HepG2 (cell line): ENCODE measurements around the gene COPB2. TPM values are rescaled to one million over a fixed set of nuclear protein-coding genes. Genes with fewer than 3 reads are reported as not detected.

Experiments used
- ATAC-seq: fragments of 200-7000 bp; cut with Tn5 transposase; 3 replicates; pipeline ENCODE4 v1.9.1; 2020; ENCODE audit warnings: mild to moderate bottlenecking, moderate library complexity
- BruUV-seq: library from RNA; stranded (reverse); fragments of 400-500 nt; replicated peaks from 2 replicates; lab custom pipeline; 2021; lab: Mats Ljungman, UMichigan
- CTCF ChIA-PET: fragments of 300-600 bp; formaldehyde crosslinking; extraction: SDS; loops from one replicate; lab custom pipeline; 2021; ENCODE audit warnings: low total read pairs, inconsistent platforms, low intra/inter-chr PET ratio; lab: Yijun Ruan, JAX
- POLR2A ChIA-PET: fragments of 350-600 bp; sonication (Branson Sonifier 250); formaldehyde crosslinking; loops from one replicate; lab custom pipeline; 2020; ENCODE audit warnings: antibody characterized with exemption, inconsistent platforms; lab: Yijun Ruan, JAX
- DNase-seq: peaks from one replicate; pipeline ENCODE4 v3.0.0-alpha.2; 2015; ENCODE audit warnings: low spot score
- FAIRE-seq: peaks from 3 replicates; lab custom pipeline; 2011; peaks lifted over from hg19 to GRCh38; lab: Jason Lieb, UNC
- H2AFZ ChIP-seq: one replicate; pipeline ENCODE4 v1.6.1; 2011; ENCODE audit warnings: low read length, inconsistent platforms
- H3K27ac ChIP-seq: fragments of 300-600 bp; 3 replicates; pipeline ENCODE4 v1.8.0; 2011; ENCODE audit warnings: mixed run types, mild to moderate bottlenecking, mixed read lengths, low read length, inconsistent platforms; ENCODE audit not compliant: insufficient read depth; ENCODE audit errors: extremely low read length
- H3K27me3 ChIP-seq, 2 experiments: fragments of 200-600 bp in 1 of 2; 2 replicates in 1 of 2; 3 replicates in 1 of 2; pipeline versions ENCODE4 v1.6.0 to v1.8.0; 2011; ENCODE audit warnings: low read length in 2 of 2, mild to moderate bottlenecking in 2 of 2, moderate library complexity in 2 of 2, inconsistent platforms in 1 of 2; ENCODE audit not compliant: insufficient read depth in 2 of 2, control insufficient read depth in 1 of 2
- H3K36me3 ChIP-seq, 2 experiments: fragments of 200-600 bp in 1 of 2; replicated peaks in 1 of 2; 2 replicates in 1 of 2; 3 replicates in 1 of 2; pipeline versions ENCODE4 v1.5.1 to v1.8.0; 2011; ENCODE audit warnings: low read length in 2 of 2, inconsistent platforms in 1 of 2; ENCODE audit not compliant: insufficient read depth in 2 of 2, control insufficient read depth in 1 of 2
- H3K4me1 ChIP-seq: 2 replicates; pipeline ENCODE4 v1.5.1; 2012; ENCODE audit warnings: low read length, inconsistent platforms; ENCODE audit not compliant: insufficient read depth
- H3K4me2 ChIP-seq: 2 replicates; pipeline ENCODE4 v1.6.0; 2011; ENCODE audit warnings: low read depth, low read length, inconsistent platforms
- H3K4me3 ChIP-seq, 3 experiments: fragments of 200-600 bp in 1 of 3; sonication (generic), shearing (Covaris generic) in 1 of 3; replicated peaks in 1 of 3; 2 replicates each; pipeline ENCODE4 v1.5.1; 2011 to 2016; ENCODE audit warnings: low read length in 3 of 3, inconsistent platforms in 2 of 3, low read depth in 2 of 3, mild to moderate bottlenecking in 2 of 3, control low read depth in 1 of 3, mixed read lengths in 1 of 3; ENCODE audit not compliant: insufficient read depth in 1 of 3
- H3K79me2 ChIP-seq: one replicate; pipeline ENCODE4 v1.6.1; 2011; ENCODE audit warnings: low read length, inconsistent platforms; ENCODE audit not compliant: insufficient read depth
- H3K9ac ChIP-seq: 2 replicates; pipeline ENCODE4 v1.6.0; 2011; ENCODE audit warnings: mild to moderate bottlenecking, low read depth, low read length, inconsistent platforms; ENCODE audit not compliant: insufficient read depth
- H3K9me3 ChIP-seq: 2 replicates; pipeline ENCODE4 v1.5.1; 2012; ENCODE audit warnings: mild to moderate bottlenecking, low read length
- H4K20me1 ChIP-seq: 2 replicates; pipeline ENCODE4 v1.6.0; 2011; ENCODE audit warnings: inconsistent platforms, mild to moderate bottlenecking, low read length, moderate library complexity; ENCODE audit not compliant: insufficient read depth
- AKAP8 ChIP-seq: sonication (generic); formaldehyde crosslinking; IDR thresholded peaks from 2 replicates; pipeline ENCODE4 v1.5.1; 2020; ENCODE audit warnings: mild to moderate bottlenecking, missing genetic modification reagents
- BHLHE40 ChIP-seq: IDR thresholded peaks from 2 replicates; pipeline ENCODE4 v1.6.1; 2011; ENCODE audit warnings: low read length, improper control_type of control experiment
- ETV6 ChIP-seq: sonication (generic); formaldehyde crosslinking; conservative IDR thresholded peaks from 2 replicates; pipeline ENCODE4 v1.4.0; 2020; ENCODE audit warnings: missing genetic modification reagents
- FOXO1 ChIP-seq: sonication (generic); formaldehyde crosslinking; IDR thresholded peaks from 2 replicates; pipeline ENCODE4 v1.4.0; 2020; ENCODE audit warnings: missing genetic modification reagents
- GPN1 ChIP-seq: sonication (generic); formaldehyde crosslinking; IDR thresholded peaks from 2 replicates; pipeline ENCODE4 v1.5.1; 2020; ENCODE audit warnings: missing genetic modification reagents, borderline replicate concordance
- KLF13 ChIP-seq: sonication (generic); formaldehyde crosslinking; IDR thresholded peaks from 2 replicates; pipeline ENCODE4 v1.4.0; 2020; ENCODE audit warnings: mild to moderate bottlenecking, missing genetic modification reagents
- SMAD9 ChIP-seq: sonication (generic); formaldehyde crosslinking; IDR thresholded peaks from 2 replicates; pipeline ENCODE4 v1.5.1; 2020; ENCODE audit warnings: mild to moderate bottlenecking, missing genetic modification reagents
- SP5 ChIP-seq: IDR thresholded peaks from 2 replicates; pipeline ENCODE4 v1.6.1; 2016; ENCODE audit warnings: low read depth, borderline replicate concordance
- ZBTB44 ChIP-seq: sonication (generic); formaldehyde crosslinking; IDR thresholded peaks from 2 replicates; pipeline ENCODE4 v1.4.0; 2020; ENCODE audit warnings: missing genetic modification reagents
- ZNF670 ChIP-seq: sonication (generic); formaldehyde crosslinking; IDR thresholded peaks from 2 replicates; pipeline ENCODE4 v1.8.0; 2022; ENCODE audit warnings: mild to moderate bottlenecking, missing genetic modification reagents, borderline replicate concordance
- ZNF7 ChIP-seq: IDR thresholded peaks from 2 replicates; pipeline ENCODE4 v1.6.1; 2016; ENCODE audit warnings: missing biosample characterization, missing genetic modification reagents
- WGBS: methylation state at CpG from one replicate; pipeline ENCODE4 v1.1.6; 2017; ENCODE audit warnings: low lambda C conversion rate; 5-methylcytosine and 5-hydroxymethylcytosine counted together
- in situ Hi-C: cut with HindIII; loops from 2 replicates; pipeline ENCODE4 v1.10.0; 2017; ENCODE audit warnings: low pct_unique_long_range_greater_than_20kb; ENCODE audit not compliant: extremely low pct_ligation_motif_present
- intact Hi-C: fragments of 100-400 bp; cut with micrococcal nuclease; formaldehyde crosslinking; loops from one replicate; pipeline ENCODE4 v1.10.0; 2022; ENCODE audit not compliant: unreplicated experiment
- polyA plus RNA-seq, 8 experiments: library from polyadenylated mRNA; depleted of rRNA in 3 of 8; stranded (reverse) in 7 of 8; unstranded in 1 of 8; fragments of >200 nt; fragmentation: Illumina TruSeq in 4 of 8; extraction: Trizol in 4 of 8; gene quantifications; 2 replicates each; pipeline versions ENCODE4 v1.2.1 to v1.2.3, GENCODE V29; 2011 to 2016; ENCODE audit warnings: low read depth in 4 of 8, missing spikeins in 1 of 8, mixed read lengths in 1 of 8; ENCODE audit not compliant: insufficient read depth in 1 of 8
- total RNA-seq, 5 experiments: library from RNA; depleted of rRNA; stranded (reverse); fragments of >200 nt; fragmentation: Illumina TruSeq; extraction: Trizol; gene quantifications; 2 replicates each; pipeline ENCODE4 v1.2.3, GENCODE V29; 2016; ENCODE audit warnings: low read depth in 1 of 5
- TF ChIP-seq, protein P1 (sequence below): sonication (generic); formaldehyde crosslinking; IDR thresholded peaks from 2 replicates; pipeline ENCODE4 v1.5.0; 2020; ENCODE audit warnings: missing genetic modification reagents, mild to moderate bottlenecking, borderline replicate concordance
- TF ChIP-seq, protein P2 (sequence below): sonication (generic); formaldehyde crosslinking; IDR thresholded peaks from 2 replicates; pipeline ENCODE4 v1.9.0; 2021; ENCODE audit warnings: missing genetic modification reagents, mild to moderate bottlenecking, borderline replicate concordance
- TF ChIP-seq, protein P3 (sequence below): IDR thresholded peaks from 2 replicates; pipeline ENCODE4 v1.6.1; 2016; ENCODE audit warnings: missing compliant biosample characterization, missing genetic modification reagents, borderline replicate concordance

COPB2 gene
- total and polyA plus RNA-seq, 2 of the 13 experiments (the other 11 are each of a cell fraction or from before 2014, with no cell fraction given), result 83.3 to 217 TPM

GRCh38 chr3:139434228-139434627, 44.8 kb upstream of the COPB2 start (continued):
- TF ChIP-seq FOXO1 (CRISPR knock-in tag) (no peak), ZNF670 (no peak), KLF13 (CRISPR knock-in tag) (no peak), SP5 (CRISPR knock-in tag) (no peak), AKAP8 (CRISPR knock-in tag) (no peak)

DNA sequence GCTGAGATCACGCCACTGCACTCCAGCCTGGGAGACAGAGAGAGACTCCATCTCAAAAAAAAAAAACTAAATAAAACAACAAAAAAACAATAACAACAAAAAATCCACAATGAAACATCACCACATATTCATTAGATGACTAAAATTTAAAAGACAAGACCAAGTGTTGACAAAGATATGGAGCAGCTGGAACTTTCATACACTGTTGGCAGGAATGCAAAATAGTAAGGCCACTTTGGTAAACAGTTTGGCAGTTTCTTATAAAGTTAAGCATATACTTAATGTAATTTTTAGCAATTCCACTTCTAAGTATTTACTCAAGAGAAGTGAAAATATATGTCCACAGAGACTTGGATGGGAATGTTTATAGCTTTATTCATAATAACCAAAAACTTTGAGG, 43.6 kb upstream of the COPB2 start:
- no TSS peak for BruUV-seq
- POLR2A ChIA-PET, result no interaction called here
- Histone ChIP-seq H3K79me2 (no peaks in the 10 kb centered on the region), H3K9ac (no peak overlapping the region), H3K27me3 (no peaks in the 10 kb centered on the region), H3K4me2 (no peak overlapping the region), H3K4me1 (no peaks in the 10 kb centered on the region), H2AFZ (no peak overlapping the region), H3K36me3 (no peaks in the 10 kb centered on the region), H3K9me3 (no peaks in the 10 kb centered on the region), H3K4me3 (no peak overlapping the region), H3K27ac (no peak overlapping the region), H4K20me1 (no peaks in the 10 kb centered on the region)
- TF ChIP-seq ZNF7 (CRISPR knock-in tag) (peak; percentile 77; the same call in 1 of the 2 replicates), BHLHE40 (no peak)
- DNase-seq, result no peak
- FAIRE-seq, result no peak
- ATAC-seq, result no peak
- CTCF ChIA-PET, result no interaction called here
- intact Hi-C loops (no loop called here), in situ Hi-C loops (no loop called here)
- WGBS, result 73% methylated on average over 1 of the region's 1 CpG

- ChIA-PET CTCF (no interaction called here), POLR2A (no interaction called here)
- FAIRE-seq, result no peak
- Histone ChIP-seq H3K4me2 (no peak overlapping the region), H3K9me3 (no peaks in the 10 kb centered on the region), H3K4me1 (no peaks in the 10 kb centered on the region), H3K27me3 (no peaks in the 10 kb centered on the region), H3K36me3 (no peaks in the 10 kb centered on the region), H4K20me1 (no peaks in the 10 kb centered on the region), H3K4me3 (no peak overlapping the region), H3K9ac (no peak overlapping the region), H3K27ac (no peak overlapping the region), H2AFZ (no peak overlapping the region), H3K79me2 (no peaks in the 10 kb centered on the region)
- intact Hi-C loops, result no loop called here
- in situ Hi-C loops, result no loop called here
- no peak for ATAC-seq
- no TSS peak for BruUV-seq
- no peak for DNase-seq
- TF ChIP-seq ETV6 (CRISPR knock-in tag), result no peak
- TF ChIP-seq SMAD9, result no peak
- TF ChIP-seq GPN1, result no peak
- TF ChIP-seq, protein P1, sequence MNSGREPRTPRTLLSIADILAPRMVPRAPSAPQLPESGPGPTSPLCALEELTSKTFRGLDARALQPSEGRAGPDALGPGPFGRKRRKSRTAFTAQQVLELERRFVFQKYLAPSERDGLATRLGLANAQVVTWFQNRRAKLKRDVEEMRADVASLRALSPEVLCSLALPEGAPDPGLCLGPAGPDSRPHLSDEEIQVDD (CRISPR knock-in tag), result no peak
- TF ChIP-seq, protein P2, sequence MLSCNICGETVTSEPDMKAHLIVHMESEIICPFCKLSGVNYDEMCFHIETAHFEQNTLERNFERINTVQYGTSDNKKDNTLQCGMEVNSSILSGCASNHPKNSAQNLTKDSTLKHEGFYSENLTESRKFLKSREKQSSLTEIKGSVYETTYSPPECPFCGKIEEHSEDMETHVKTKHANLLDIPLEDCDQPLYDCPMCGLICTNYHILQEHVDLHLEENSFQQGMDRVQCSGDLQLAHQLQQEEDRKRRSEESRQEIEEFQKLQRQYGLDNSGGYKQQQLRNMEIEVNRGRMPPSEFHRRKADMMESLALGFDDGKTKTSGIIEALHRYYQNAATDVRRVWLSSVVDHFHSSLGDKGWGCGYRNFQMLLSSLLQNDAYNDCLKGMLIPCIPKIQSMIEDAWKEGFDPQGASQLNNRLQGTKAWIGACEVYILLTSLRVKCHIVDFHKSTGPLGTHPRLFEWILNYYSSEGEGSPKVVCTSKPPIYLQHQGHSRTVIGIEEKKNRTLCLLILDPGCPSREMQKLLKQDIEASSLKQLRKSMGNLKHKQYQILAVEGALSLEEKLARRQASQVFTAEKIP (CRISPR knock-in tag), result no peak
- TF ChIP-seq ZBTB44 (CRISPR knock-in tag), result no peak
- TF ChIP-seq, protein P3, sequence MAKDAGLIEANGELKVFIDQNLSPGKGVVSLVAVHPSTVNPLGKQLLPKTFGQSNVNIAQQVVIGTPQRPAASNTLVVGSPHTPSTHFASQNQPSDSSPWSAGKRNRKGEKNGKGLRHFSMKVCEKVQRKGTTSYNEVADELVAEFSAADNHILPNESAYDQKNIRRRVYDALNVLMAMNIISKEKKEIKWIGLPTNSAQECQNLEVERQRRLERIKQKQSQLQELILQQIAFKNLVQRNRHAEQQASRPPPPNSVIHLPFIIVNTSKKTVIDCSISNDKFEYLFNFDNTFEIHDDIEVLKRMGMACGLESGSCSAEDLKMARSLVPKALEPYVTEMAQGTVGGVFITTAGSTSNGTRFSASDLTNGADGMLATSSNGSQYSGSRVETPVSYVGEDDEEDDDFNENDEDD (CRISPR knock-in tag), result no peak
These were observed 41.0 kb upstream of the COPB2 start for GRCh38 chr3:139430493-139430892.
